K562 (cell line): Measurements from ENCODE around the gene HSPA5. TPM values are rescaled to one million over a fixed set of nuclear protein-coding genes. Genes with fewer than 3 reads are reported as not detected.
A peak's percentile ranks its signal among the peaks of the same experiment; 100 is the strongest.

Experiments used
- ATAC-seq: fragments of 200-7000 bp; cut with Tn5 transposase; 3 replicates; pipeline ENCODE4 v1.9.1; 2020; ENCODE audit warnings: moderate library complexity
- BruUV-seq: library from RNA; stranded (reverse); fragments of 400-500 nt; replicated peaks from 2 replicates; lab custom pipeline; 2021; lab: Mats Ljungman, UMichigan
- CTCF ChIA-PET: fragments of 300-600 bp; formaldehyde crosslinking; extraction: SDS; loops from one replicate; lab custom pipeline; 2021; ENCODE audit warnings: low intra/inter-chr PET ratio; lab: Yijun Ruan, JAX
- POLR2A ChIA-PET: fragments of 300-600, 350-650 bp; sonication (Branson Sonifier 250); formaldehyde crosslinking; extraction: SDS; loops from one replicate; lab custom pipeline; 2021; ENCODE audit warnings: antibody characterized with exemption, inconsistent platforms; lab: Yijun Ruan, JAX
- DNase-seq, 4 experiments: peaks; one replicate each; pipeline versions ENCODE4 v3.0.0 to v3.0.0-alpha.2; 2011 to 2018; ENCODE audit warnings: low spot score in 3 of 4, mixed read lengths in 3 of 4; ENCODE audit errors: extremely low read depth in 1 of 4
- FAIRE-seq: peaks from 2 replicates; lab custom pipeline; 2011; peaks lifted over from hg19 to GRCh38; lab: Jason Lieb, UNC
- H2AFZ ChIP-seq: 2 replicates; pipeline ENCODE4 v1.6.0; 2011; ENCODE audit warnings: low read depth, low read length, control low read depth, inconsistent platforms
- H3K27ac ChIP-seq: fragments of 200-600 bp; 3 replicates; pipeline ENCODE4 v1.8.0; 2011; ENCODE audit warnings: low read depth, mild to moderate bottlenecking, control low read depth, inconsistent platforms, low read length, moderate library complexity, mixed read lengths; ENCODE audit errors: extremely low read depth
- H3K27me3 ChIP-seq, 2 experiments: fragments of 300-600 bp in 1 of 2; 2 replicates in 1 of 2; 3 replicates in 1 of 2; pipeline versions ENCODE4 v1.6.0 to v1.8.0; 2011; ENCODE audit warnings: inconsistent platforms in 2 of 2, low read length in 2 of 2, mild to moderate bottlenecking in 1 of 2, mixed read lengths in 1 of 2, moderate library complexity in 1 of 2; ENCODE audit not compliant: control insufficient read depth in 2 of 2, insufficient read depth in 2 of 2
- H3K36me3 ChIP-seq: fragments of 300-600 bp; 3 replicates; pipeline ENCODE4 v1.8.0; 2011; ENCODE audit warnings: mild to moderate bottlenecking, low read length, inconsistent platforms; ENCODE audit not compliant: control insufficient read depth, insufficient read depth
- H3K4me1 ChIP-seq, 2 experiments: fragments of 200-600 bp in 1 of 2; replicated peaks in 1 of 2; 2 replicates in 1 of 2; 3 replicates in 1 of 2; pipeline versions ENCODE4 v1.5.1 to v1.8.0; 2011; ENCODE audit warnings: inconsistent platforms in 2 of 2, low read length in 2 of 2, mild to moderate bottlenecking in 1 of 2, mixed read lengths in 1 of 2, moderate library complexity in 1 of 2; ENCODE audit not compliant: control insufficient read depth in 2 of 2, insufficient read depth in 2 of 2
- H3K4me2 ChIP-seq: 2 replicates; pipeline ENCODE4 v1.6.1; 2011; ENCODE audit warnings: low read length, control low read depth, inconsistent platforms, mixed read lengths; ENCODE audit not compliant: insufficient read depth
- H3K4me3 ChIP-seq: fragments of 200-600 bp; sonication (generic), shearing (Covaris generic); 2 replicates; pipeline ENCODE4 v1.5.1; 2016; ENCODE audit warnings: control low read depth, inconsistent platforms
- H3K79me2 ChIP-seq: fragments of 200-600 bp; 3 replicates; pipeline ENCODE4 v1.8.0; 2011; ENCODE audit warnings: low read length, inconsistent platforms; ENCODE audit not compliant: control insufficient read depth, insufficient read depth
- H3K9ac ChIP-seq, 2 experiments: 2 replicates each; pipeline versions ENCODE4 v1.6.0 to v1.6.1; 2011; ENCODE audit warnings: low read depth in 2 of 2, low read length in 2 of 2, control low read depth in 1 of 2, inconsistent platforms in 1 of 2, mild to moderate bottlenecking in 1 of 2, mixed read lengths in 1 of 2; ENCODE audit not compliant: insufficient read depth in 1 of 2
- H3K9me1 ChIP-seq: one replicate; pipeline ENCODE4 v1.6.0; 2011; ENCODE audit warnings: inconsistent platforms, mild to moderate bottlenecking, low read length, moderate library complexity; ENCODE audit not compliant: control insufficient read depth, insufficient read depth
- H3K9me3 ChIP-seq: replicated peaks from 2 replicates; pipeline ENCODE4 v1.5.1; 2011; ENCODE audit warnings: low read depth, low read length, inconsistent platforms; ENCODE audit not compliant: control insufficient read depth, insufficient read depth
- H4K20me1 ChIP-seq: replicated peaks from 2 replicates; pipeline ENCODE4 v1.6.1; 2011; ENCODE audit warnings: low read length, inconsistent platforms, mixed read lengths; ENCODE audit not compliant: control insufficient read depth, insufficient read depth
- C11orf30 ChIP-seq: fragments of 450-650 bp; IDR thresholded peaks from 2 replicates; pipeline ENCODE4 v1.6.1; 2016; ENCODE audit warnings: low read depth, mild to moderate bottlenecking
- EP400 ChIP-seq: fragments of 450-650 bp; IDR thresholded peaks from 2 replicates; pipeline ENCODE4 v1.6.1; 2017; ENCODE audit warnings: antibody characterized with exemption, mild to moderate bottlenecking, moderate library complexity
- MAFG ChIP-seq: fragments of 450-650 bp; conservative IDR thresholded peaks from 2 replicates; pipeline ENCODE4 v1.6.1; 2016; ENCODE audit warnings: missing genetic modification characterization, missing compliant biosample characterization
- NCOR1 ChIP-seq: fragments of 450-650 bp; IDR thresholded peaks from 2 replicates; pipeline ENCODE4 v1.6.1; 2016; ENCODE audit warnings: mild to moderate bottlenecking, moderate library complexity
- SIN3A ChIP-seq, 2 experiments: fragments of 150-350 bp in 1 of 2; IDR thresholded peaks; 2 replicates each; pipeline ENCODE4 v1.6.1; 2011 to 2016; ENCODE audit warnings: borderline replicate concordance in 2 of 2, low read depth in 2 of 2, low read length in 2 of 2, mild to moderate bottlenecking in 2 of 2, moderate library complexity in 2 of 2; ENCODE audit not compliant: control insufficient read depth in 1 of 2
- ZEB2 ChIP-seq: fragments of 450-650 bp; IDR thresholded peaks from 2 replicates; pipeline ENCODE4 v1.6.1; 2016
- ZNF316 ChIP-seq: fragments of 450-650 bp; IDR thresholded peaks from 2 replicates; pipeline ENCODE4 v1.6.1; 2016
- in situ Hi-C: fragments of 300-500 bp; cut with MboI; formaldehyde crosslinking; loops from 4 replicates; pipeline ENCODE4 v1.15.0; 2018; ENCODE audit warnings: inconsistent platforms, mixed read lengths
- intact Hi-C: fragments of 100-400 bp; cut with micrococcal nuclease; formaldehyde crosslinking; loops from 2 replicates; pipeline ENCODE4 v1.14.2; 2022
- polyA plus RNA-seq, 8 experiments: library from polyadenylated mRNA; depleted of rRNA in 4 of 8; stranded (reverse) in 5 of 8; unstranded in 3 of 8; fragments of >200 nt; fragmentation: Nextera tagmentation in 2 of 8; fragmentation: Illumina TruSeq in 1 of 8; extraction: Ambion mirVana in 2 of 8; extraction: Trizol in 1 of 8; gene quantifications; 2 replicates each; pipeline versions ENCODE4 v1.2.1 to v1.2.3, GENCODE V29; 2011 to 2014; ENCODE audit warnings: inconsistent platforms in 1 of 8, missing spikeins in 1 of 8
- total RNA-seq, 7 experiments: library from RNA; depleted of rRNA in 6 of 7; stranded (reverse); fragments of >200 nt in 6 of 7; fragmentation: Illumina TruSeq in 2 of 7; extraction: Trizol in 2 of 7; gene quantifications; 2 replicates each; pipeline versions ENCODE4 v1.2.1 to v1.2.3, GENCODE V29; 2011 to 2021; ENCODE audit warnings: low replicate concordance in 1 of 7
- TF ChIP-seq, protein P1 (sequence below): sonication (generic); formaldehyde crosslinking; IDR thresholded peaks from 2 replicates; pipeline ENCODE4 v1.8.0; 2023; ENCODE audit warnings: mild to moderate bottlenecking, missing genetic modification reagents
- TF ChIP-seq, protein P2 (sequence below): fragments of 250-450 bp; sonication (Bioruptor Pico); IDR thresholded peaks from 2 replicates; pipeline ENCODE4 v1.9.0; 2021; ENCODE audit warnings: mild to moderate bottlenecking, inconsistent platforms
- TF ChIP-seq, protein P3 (sequence below): sonication (generic); formaldehyde crosslinking; IDR thresholded peaks from 2 replicates; pipeline ENCODE4 v1.8.0; 2022; ENCODE audit warnings: mild to moderate bottlenecking, missing genetic modification reagents

Gene HSPA5
- total and polyA plus RNA-seq, 9 of the 15 experiments (the other 6 are each of a cell fraction or from before 2014, with no cell fraction given): 48.0 to 265 (median 113) TPM

DNA sequence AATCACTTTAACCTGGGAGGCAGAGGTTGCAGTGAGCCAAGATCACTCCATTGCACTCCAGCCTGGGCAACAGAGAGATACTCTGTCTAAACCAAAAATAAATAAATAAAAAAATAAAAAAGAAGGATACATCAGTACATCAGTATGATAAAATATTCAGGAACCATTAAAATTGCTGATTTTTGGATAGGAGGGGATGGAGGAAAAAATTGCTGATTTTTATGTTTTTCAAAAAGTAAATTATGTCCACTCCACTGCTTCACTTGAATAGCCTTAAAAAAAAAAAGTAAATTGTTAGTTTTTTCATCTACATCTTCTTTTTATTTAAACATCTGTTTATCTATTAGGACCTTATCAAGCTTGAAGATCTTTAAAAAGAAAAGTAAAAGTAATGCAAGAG is 13.1 kb upstream of the HSPA5 start:
- no peaks in the 10 kb centered on the region for H3K79me2 ChIP-seq
- H3K4me3 ChIP-seq: no peak overlapping the region
- H3K27ac ChIP-seq: no peak overlapping the region
- no peak for DNase-seq
- ChIA-PET POLR2A (interaction anchor here (0.9 to 2.9 kb wide), 2 partner anchors 13 to 37 kb away, joined by 3 to 40 read pairs; partner anchors contain the start of gene HSPA5), CTCF (no interaction called here)
- no peaks in the 10 kb centered on the region for H3K36me3 ChIP-seq
- peaks cover 0 to 3% of the 10 kb centered on the region in 2 experiments; a peak in 3 of 5 replicates for H3K4me1 ChIP-seq
- H3K9ac ChIP-seq: no peak overlapping the region
- no peaks in the 10 kb centered on the region for H3K9me3 ChIP-seq
- H4K20me1 ChIP-seq: no peaks in the 10 kb centered on the region
- no peak overlapping the region for H2AFZ ChIP-seq
- no peaks in the 10 kb centered on the region for H3K27me3 ChIP-seq
- TF ChIP-seq, protein P1, sequence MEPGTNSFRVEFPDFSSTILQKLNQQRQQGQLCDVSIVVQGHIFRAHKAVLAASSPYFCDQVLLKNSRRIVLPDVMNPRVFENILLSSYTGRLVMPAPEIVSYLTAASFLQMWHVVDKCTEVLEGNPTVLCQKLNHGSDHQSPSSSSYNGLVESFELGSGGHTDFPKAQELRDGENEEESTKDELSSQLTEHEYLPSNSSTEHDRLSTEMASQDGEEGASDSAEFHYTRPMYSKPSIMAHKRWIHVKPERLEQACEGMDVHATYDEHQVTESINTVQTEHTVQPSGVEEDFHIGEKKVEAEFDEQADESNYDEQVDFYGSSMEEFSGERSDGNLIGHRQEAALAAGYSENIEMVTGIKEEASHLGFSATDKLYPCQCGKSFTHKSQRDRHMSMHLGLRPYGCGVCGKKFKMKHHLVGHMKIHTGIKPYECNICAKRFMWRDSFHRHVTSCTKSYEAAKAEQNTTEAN (CRISPR knock-in tag): no peak
- TF ChIP-seq ZEB2 (no peak), EP400 (no peak), MAFG (tag) (0 out of 2 replicates have a peak, but pooled peaks have one; percentile 5), C11orf30 (peak; percentile 38; the same call in 1 of the 2 replicates), NCOR1 (no peak), ZNF316 (peak; percentile 62), SIN3A (IDR thresholded peaks at IDR 0.05; ENCODE audit: borderline replicate concordance in 2 of 2, control insufficient read depth in 1 of 2, low read depth in 2 of 2, low read length in 2 of 2) (no peak)
- TF ChIP-seq, protein P2, sequence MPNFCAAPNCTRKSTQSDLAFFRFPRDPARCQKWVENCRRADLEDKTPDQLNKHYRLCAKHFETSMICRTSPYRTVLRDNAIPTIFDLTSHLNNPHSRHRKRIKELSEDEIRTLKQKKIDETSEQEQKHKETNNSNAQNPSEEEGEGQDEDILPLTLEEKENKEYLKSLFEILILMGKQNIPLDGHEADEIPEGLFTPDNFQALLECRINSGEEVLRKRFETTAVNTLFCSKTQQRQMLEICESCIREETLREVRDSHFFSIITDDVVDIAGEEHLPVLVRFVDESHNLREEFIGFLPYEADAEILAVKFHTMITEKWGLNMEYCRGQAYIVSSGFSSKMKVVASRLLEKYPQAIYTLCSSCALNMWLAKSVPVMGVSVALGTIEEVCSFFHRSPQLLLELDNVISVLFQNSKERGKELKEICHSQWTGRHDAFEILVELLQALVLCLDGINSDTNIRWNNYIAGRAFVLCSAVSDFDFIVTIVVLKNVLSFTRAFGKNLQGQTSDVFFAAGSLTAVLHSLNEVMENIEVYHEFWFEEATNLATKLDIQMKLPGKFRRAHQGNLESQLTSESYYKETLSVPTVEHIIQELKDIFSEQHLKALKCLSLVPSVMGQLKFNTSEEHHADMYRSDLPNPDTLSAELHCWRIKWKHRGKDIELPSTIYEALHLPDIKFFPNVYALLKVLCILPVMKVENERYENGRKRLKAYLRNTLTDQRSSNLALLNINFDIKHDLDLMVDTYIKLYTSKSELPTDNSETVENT (CRISPR knock-in tag): no peak
- TF ChIP-seq, protein P3, sequence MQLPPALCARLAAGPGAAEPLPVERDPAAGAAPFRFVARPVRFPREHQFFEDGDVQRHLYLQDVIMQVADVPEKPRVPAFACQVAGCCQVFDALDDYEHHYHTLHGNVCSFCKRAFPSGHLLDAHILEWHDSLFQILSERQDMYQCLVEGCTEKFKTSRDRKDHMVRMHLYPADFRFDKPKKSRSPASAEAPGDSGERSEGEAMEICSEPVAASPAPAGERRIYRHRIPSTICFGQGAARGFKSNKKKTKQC (CRISPR knock-in tag): no peak
- H3K4me2 ChIP-seq: no peak overlapping the region
- no TSS peak for BruUV-seq
- in situ Hi-C loops (loop anchor here (25.0 kb wide), 1 partner anchor 1233 kb away; no protein-coding TSS in a partner anchor), intact Hi-C loops (no loop called here)
- H3K9me1 ChIP-seq: no peaks in the 10 kb centered on the region
- ATAC-seq: no peak
- no peak for FAIRE-seq
